GM18870 (cell line): ENCODE measurements around the gene MIF.
"Not testable (repeated sequence)": the region's sequence is repeated elsewhere in the genome, so short reads cannot be mapped to it uniquely, and the experiment has no call there.

ENCODE experiments used
- ATAC-seq: cut with Tn5 transposase; IDR thresholded peaks from one replicate; pipeline ENCODE4 v1.9.1; 2021; ENCODE audit warnings: moderate library complexity; ENCODE audit not compliant: unreplicated experiment

MIF gene

GRCh38 chr22:23893945-23894709, at the start of gene MIF:
Gene MIF, plus strand, starts transcription at chr22:23894383. Its CDS starts 92 bp downstream, at chr22:23894475.
- peak; percentile 57 for ATAC-seq

GRCh38 chr22:23844739-23845202, 49.4 kb upstream of the MIF start:
- ATAC-seq: no peak

DNA sequence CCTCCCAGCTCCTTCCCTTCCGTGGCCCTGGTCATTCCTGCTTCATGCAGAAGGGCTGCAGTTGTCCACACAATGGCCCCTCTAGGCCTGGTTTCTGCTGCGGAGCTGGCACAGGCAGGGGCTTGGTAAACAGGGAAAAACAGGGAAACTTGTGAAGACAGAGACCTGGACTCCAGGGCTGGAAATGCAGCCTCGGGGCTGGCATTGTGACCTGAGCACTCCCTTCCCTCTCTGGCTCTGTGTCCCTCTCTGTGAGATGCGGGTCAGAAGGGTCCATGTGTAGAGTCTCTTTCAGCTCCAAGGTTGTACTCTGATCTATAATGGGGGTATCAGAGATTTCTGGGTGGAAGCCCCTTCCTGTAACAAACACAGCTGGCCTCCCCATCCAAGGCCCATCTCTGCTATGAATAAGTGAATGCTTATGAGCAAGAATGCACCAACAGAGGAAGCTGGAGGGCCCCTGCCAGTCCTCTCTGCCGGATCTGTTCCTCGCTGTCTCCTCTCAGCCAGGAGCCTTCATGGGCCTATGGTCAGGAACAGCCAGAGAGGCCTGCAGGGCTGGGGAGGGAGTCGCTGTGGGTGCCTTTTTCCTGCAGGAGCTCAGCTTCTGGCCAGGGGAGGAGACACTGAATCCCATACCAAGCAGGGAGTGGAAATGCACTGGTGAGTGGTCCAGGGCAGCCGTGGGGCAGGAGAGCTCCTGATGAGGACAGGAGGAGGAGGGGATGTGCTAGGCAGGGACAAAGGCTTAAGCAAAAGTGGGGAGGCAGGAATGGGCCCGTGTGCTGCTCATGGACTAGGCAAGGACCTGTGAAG, 48.7 kb upstream of the MIF start:
- ATAC-seq: no peak

DNA sequence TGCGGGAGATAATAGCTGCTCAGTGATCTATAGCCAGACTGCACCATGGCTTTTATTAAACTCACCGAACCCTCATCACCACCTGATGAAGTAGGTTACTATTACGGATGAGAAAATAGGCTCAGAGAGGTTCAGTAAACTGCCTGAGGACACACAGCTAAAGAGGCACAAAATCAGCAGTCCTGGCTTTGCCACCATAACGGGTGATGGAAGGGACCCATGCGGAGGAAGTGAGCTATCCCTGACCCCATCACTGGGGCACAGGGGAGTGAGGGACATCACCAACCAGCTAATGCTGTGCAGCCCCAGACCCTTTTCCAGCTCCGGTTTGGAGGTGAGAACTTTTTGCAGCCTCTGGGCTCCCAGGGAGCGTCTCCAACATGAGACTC, 48.1 kb upstream of the MIF start:
- no peak for ATAC-seq

DNA sequence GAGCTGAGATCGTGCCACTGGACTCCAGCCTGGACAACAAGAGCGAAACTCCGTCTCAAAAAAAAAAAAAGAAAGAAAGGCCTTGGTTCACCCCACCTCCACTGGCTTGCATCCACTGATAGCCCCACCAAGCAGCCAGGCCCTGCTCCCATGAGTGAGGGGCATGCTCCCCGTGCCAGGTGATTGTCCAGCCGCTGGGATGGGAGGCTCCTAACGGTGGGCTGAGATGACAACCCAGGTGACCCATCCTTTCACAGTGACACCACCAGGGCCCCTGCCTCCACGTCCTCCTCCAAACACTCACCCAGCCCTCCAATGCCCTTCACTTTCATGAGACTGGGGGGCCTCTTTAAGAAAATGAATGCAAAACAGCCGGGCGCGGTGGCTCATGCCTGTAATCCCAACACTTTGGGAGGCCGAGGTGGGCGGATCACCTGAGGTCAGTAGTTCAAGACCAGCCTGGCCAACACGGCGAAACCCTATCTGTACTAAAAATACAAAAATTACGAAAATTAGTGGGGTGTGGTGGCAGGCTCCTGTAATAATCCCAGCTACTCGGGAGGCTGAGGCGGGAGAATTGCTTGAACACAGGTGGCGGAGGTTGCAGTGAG, 46.8 kb upstream of the MIF start:
- no peak for ATAC-seq

DNA sequence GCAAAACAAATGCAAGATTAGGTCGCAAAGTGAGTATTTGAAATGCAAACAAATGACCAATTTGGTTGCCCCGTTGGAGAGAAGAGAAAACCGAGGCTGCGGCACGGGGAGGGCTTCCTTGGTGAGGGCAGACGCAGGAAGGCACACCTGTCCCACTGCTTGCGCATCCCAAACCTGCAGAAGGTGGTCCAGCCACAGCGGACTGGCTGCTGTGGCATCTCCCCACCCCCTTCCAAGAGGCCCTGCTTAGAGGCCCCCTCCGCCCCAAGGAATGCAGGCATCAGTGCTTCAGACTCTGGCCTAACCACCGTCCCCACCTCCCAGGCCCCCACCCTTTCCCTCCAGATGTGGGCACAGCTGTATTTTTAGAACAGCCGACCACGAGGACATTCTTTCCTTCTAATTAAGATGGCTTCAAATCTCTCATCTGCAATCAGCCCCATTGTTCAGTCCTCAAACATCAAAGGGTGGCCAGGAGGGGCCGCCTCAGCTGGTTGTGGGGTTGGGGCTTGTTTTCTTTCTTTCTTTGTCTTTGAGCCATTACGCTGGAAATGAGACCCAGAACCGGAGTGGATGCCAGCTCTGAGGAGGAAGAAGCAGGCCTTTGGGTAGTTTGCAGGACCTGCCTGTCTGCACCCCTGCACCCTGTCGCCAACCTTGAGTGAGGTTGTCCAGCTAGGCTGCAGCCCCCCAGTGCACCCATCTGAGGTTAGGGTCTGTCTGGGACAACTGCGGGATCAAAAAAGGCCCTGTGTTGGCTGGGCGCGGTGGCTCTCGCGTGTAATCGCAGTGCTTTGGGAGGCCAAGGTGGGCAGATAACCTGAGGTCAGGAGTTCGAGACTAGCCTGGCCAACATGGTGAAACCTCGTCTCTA, 46.0 kb upstream of the MIF start:
- ATAC-seq: no peak

DNA sequence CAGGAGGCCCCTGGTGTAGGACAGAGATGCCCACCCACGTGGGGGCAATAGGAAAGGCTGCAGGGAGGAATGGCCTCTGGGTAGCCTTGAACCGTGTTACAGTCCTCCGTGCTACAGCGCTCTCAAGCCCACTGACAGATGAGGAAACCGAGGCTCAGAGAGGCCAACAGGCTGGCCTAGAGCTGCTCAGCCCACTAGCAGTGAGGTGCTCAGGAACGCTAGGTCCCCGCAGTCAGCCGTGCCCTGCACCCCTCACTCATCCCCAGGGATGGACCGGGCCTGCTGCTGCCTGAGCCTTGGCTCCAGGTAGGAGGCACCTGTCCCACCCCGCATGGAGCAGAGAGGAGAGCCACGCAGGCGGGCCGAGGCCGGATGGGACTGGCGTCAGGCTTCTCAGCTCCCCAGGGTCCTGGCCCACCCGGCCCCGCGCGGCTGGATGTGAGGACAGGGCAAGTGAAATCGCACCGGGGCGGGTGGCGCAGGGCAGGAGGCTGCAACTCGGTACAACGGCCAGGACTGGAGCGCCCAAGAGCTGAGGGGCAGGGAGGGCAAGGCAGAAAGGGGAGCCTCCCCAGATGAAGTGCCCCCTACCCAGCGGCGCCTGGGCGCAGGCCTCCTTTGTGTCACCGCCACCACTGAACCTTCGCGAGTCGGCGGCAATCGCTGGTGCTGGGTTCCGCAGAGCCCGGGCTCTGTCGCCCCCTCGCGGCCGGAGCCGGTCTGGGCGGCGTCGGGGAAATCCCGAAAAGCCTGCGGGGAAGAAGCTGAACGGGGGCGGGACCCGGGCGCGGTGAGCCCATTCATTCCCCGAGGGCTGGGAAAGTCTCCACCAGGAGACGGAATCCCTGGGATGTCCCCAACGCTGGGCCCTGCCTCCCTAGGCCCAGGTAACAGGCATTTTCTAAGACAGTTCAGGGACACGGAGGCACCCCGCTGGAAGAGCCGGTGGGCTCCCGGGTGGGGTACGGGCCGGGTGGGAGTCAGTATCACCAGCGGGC, 44.9 kb upstream of the MIF start:
- no peak for ATAC-seq

GRCh38 chr22:23850136-23850611, 44.0 kb upstream of the MIF start:
- no peak for ATAC-seq

DNA sequence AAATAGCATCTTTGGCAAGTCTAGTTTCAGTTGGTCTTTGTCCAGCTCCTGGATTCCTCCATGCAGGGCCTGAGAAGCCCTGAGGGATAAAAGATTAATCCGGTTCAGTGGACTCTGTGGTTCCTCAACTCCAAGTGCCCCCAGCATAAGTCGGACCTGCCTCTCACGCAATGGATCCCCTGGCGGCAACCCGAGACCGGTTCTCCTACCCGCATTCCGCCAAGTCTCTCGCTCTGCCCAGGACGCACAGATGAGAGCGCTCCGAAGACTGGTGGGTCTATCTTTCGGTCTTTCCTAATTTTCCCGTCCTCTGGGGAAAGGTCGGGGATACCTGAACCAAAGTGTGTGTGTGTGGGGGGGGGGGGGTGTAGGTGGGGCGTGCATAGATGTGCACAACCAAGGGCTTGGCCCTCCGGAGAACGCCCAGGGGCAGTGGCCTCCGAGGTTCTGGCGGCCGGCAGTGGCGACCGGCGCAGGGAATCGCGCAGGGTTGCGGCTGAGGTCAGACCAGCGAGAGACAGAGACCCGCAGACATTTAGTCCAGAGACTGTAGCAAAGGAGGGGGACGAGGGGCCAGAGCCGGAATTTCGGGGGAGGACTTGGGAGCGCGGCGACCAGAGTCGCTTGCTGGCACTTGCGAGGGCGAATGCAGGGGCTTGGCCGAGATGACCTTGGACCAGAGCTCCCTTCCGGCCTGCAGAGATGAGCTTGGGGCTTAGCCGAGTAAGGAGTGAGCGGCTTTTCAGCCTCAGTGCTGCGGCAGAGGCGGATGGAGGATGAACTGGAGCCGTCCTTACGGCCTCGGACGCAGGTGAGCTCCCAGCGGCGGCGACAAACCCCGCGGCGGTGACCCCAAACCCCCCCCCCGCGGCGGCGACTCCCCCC, 37.2 kb upstream of the MIF start:
- ATAC-seq: peak; percentile 24

GRCh38 chr22:23857606-23858483, 36.3 kb upstream of the MIF start, which contains the start of gene SLC2A11:
Gene SLC2A11, plus strand, starts transcription at chr22:23857875. Its CDS starts 125 bp downstream, at chr22:23858000.
- ATAC-seq: peak; percentile 91

DNA sequence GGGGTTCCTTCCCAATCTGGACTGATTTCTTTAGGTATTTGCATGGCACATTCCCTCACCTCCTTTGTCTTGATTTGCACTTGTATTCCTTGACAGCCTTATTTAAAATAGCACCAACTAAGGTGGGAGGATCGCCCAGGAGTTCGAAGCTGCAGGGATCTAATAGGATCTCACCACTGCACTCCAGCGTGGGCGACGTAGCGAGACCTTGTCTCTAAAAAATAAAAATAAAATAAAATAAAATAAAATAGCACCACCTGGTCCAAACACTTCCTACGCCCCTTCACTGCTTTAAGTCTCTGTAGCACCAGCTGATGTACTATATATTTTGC, 35.7 kb upstream of the MIF start:
- ATAC-seq: no peak

DNA sequence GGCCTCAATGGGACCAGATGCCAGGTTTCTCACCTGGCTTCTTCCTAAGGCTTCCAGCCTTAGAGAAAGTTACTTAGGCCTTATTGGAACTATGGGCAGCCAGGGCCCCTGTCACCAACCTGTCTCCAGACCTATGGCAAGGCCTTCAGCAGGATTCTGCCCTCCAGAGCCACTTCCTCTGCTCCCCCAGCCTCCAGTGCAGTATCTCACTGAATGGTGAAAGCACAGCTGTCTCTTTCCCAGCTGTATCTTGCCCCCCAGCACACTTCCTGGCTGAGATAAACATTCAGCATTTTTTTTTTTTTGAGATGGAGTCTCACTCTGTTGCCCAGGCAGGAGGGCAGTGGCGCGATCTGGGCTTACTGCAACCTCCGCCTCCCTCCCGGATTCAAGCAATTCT, 35.0 kb upstream of the MIF start:
- ATAC-seq: no peak

DNA sequence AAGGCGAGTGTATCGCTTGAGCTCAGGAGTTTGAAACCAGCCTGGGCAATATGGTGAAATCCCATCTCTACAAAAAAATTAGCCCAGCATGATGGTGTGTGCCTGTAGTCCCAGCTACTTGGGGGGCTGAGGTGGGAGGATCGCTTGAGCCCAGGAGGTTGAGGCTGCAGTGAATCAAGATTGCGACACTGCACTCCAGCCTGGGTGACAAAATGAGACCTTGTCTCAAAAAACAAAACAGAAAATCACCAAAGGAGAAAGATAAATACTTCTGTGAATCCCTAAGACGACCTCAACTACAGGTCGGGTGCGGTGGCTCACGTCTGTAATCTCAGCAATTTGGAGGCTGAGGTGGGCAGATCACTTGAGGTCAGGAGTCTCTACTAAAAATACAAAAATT, 34.0 kb upstream of the MIF start:
- not testable (repeated sequence) for ATAC-seq

- no peak for ATAC-seq
These were observed 32.1 kb upstream of the MIF start for GRCh38 chr22:23862103-23862502.

DNA sequence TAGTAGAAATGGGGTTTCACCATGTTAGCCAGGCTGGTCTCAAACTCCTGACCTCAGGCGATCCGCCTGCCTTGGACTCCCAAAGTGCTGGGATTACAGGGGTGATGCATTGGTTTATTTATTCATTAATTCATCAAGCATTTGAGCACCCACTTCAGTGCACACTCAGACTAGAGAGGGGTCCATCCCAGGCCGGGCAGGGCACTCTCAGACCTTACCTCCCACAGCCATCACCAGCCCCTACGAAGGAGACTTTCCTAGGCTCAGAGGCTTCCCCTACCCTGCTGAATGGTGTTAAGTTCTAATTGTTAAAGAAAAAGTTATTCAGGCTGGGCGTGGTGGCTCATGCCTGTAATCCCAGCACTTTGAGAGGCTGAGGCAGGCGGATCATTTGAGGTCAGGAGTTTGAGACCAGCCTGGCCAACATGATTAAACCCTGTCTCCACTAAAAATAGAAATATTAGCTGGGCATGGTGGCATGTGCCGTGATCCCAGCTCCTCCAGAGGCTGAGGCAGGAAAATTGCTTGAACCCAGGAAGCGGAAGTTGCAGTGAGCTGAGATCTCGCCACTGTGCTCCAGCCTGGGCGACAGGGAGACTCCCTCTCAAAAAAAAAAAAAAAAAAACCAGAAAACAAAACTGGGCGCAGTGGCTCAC, 29.6 kb upstream of the MIF start:
- ATAC-seq: not testable (repeated sequence)

DNA sequence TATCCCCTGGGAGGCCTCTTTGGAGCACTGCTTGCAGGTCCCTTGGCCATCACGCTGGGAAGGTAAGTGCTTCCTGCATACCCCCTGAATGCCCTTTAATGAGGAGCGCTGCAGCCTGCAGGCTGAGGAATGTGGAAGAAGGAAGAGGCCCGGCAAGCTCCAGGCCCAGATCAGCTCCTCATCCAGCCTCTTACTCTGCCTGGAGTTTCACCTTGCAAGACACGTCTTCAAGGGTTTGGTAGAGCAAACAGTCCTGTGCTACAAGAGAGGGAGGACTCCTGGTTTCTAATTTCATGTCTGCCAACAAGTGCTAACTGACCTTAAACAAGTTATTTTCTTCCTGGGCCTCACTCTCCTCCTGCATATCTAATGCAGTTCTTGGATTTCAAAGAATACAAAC, 25.6 kb upstream of the MIF start:
- no peak for ATAC-seq

GRCh38 chr22:23874871-23875270, 19.3 kb upstream of the MIF start:
- no peak for ATAC-seq
